ENCODE data around the gene UCP3.

Gene UCP3

DNA sequence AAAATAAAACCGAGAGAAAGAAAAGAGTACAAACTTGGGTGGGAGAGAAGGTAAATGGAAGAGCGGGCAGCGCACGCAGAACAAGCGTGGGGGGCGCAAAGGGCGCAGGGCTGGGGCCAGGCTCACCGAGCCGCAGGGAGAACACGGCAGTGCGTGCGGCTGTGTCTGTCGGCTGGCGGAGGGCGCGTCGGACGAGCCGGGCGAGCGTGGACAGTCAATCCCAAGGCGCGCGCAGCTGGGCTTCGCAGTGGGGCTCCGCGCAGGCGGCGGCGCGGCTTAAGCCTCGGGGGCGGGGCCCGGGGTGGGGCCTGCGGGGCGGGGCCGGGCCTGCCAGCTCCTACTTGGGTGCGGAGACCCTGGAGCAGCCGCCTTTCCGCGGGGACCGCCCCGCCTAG, 26.3 kb downstream of the UCP3 start, which contains the start of gene UCP2:
Gene UCP2 (minus strand): TSS at position 249 of the 395 bp plus-strand sequence. CDS start 4,465 bp downstream, outside the sequence.
- DNase-seq (ENCODE audit: low spot score), result no peak

DNA sequence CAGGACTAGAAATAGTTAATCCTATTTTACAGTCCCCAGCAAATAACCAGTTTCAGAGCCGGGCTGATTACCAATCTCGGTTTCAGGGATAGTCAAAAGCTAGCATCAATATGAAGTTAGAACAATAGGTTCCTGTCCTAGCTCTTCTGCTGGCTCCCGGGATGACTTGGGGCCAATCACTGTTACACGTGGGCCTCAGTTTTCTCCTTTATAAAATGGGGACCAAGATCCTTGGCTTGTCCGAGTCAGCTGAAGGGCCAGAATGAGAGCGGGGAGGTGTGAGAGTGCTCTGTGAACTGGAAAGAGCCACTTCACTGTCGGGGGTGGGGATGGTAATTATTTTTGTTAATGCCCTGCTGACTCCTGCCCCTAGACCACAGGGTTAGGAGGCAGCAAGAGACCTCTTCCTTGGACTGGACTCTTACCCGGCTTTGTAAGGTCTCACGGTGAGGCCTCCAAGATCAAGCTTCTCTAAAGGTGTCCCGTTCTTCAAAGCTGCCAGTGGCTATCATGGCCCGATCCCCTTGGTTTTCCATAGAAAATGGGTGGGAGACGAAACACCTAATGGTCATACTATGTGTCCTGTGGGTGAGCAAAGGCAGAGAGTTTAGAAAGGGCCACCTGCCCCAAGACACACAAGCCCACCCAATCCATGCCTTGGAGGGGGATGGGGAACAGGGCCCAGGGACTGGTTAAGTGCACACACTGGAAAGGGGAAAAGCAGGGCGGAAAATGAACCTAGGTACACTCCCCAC, 27.7 kb downstream of the UCP3 start:
- Histone ChIP-seq H3K4me3 (peak overlapping the region; percentile 79), H3K27ac (peak overlapping the region in 1 of 2 donors; percentile 92)
- DNase-seq (ENCODE audit: low spot score), result no peak
- no peak for TF ChIP-seq CTCF (IDR thresholded peaks at IDR 0.05)

More for the DNA sequence above, 26.3 kb downstream of the UCP3 start, which contains the start of gene UCP2:
- no peak for TF ChIP-seq CTCF (IDR thresholded peaks at IDR 0.05)
- H3K4me3 ChIP-seq, result peak within 1 kb of the TSS; percentile 79
- H3K27ac ChIP-seq, result peak within 1 kb of the TSS; percentile 86 to 92

DNA sequence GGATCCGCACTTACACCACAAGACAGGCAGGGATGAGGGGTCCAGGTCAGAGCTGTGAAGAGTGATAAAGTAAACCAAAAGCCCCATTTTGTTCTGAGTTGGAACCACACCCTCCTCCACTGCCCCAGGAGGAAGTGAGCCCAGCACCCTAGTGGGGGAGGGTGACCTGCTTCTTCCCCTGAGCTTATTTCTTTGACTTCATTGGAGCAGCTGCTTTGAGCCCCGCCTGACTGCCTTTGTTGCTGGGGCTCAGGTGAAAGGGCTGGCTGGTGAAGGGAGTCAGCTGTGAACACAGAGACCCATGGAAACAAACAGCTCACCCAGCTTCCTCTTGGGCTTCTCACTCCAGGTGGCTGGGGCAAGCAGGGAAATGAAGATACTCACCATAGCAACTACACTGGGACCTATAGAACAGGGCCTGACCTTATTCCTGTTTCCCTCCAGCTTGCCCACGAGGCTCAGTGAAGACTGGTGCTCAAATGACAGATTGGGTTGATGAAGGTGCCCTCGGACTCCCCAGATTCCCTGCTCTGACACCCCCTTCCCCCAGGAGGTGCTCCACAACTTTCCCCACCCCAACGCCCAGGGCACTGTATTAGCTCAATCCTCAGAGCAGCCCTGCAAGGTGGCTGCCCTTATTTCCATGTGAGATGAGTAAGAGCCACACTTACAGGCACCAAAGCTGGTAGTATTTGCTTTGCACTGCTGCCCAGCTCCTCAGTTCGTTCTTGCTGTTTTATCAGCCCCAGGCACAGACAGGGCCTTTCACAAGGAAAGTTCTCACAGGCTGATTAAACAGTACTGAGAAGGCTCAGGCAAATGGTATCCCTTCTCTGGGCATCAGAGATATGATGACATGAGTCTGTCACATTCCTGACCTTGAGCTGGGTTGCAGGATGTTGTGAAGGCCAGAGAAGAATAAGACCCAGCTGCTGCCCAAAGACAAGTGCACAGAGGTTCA, 28.6 kb downstream of the UCP3 start:
- peak overlapping the region; percentile 79 for H3K4me3 ChIP-seq
- DNase-seq (ENCODE audit: low spot score), result no peak

GRCh38 chr11:73978576-73979086, 30.3 kb downstream of the UCP3 start:
- Histone ChIP-seq H3K27ac (peak overlapping the region in 1 of 2 donors; percentile 16), H3K4me3 (no peak overlapping the region)
- TF ChIP-seq CTCF (IDR thresholded peaks at IDR 0.05), result no peak
- DNase-seq (ENCODE audit: low spot score), result no peak

More for the DNA sequence above, 28.6 kb downstream of the UCP3 start:
- TF ChIP-seq CTCF (IDR thresholded peaks at IDR 0.05), result no peak
- peak overlapping the region in 1 of 2 donors; percentile 92 for H3K27ac ChIP-seq

DNA sequence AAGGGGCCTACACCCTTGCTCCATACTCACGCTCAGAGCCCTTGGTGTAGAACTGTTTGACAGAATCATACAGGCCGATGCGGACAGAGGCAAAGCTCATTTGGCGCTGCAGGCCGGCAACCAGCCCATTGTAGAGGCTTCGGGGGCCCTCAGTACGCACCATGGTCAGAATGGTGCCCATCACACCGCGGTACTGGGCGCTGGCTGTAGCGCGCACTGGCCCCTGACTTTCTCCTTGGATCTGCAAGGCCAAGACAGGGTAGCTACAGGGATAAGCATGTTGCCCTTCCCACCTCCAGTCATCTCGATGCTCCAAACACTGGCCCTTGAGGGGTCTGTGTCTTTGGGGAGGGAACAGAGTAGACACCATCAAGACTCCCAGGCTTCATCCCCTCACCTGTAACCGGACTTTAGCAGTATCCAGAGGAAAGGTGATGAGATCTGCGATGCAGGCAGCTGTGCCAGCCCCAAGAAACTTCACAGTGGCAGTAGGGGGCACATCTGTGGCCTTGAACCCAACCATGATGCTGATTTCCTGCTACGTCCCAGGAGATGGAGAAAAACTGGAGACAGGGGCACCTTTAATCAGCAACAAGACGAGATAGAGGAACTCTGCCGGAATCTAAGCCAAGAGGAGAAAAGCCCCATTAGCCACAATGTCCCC, 30.9 kb downstream of the UCP3 start:
- no peak for DNase-seq (ENCODE audit: low spot score)
- TF ChIP-seq CTCF (IDR thresholded peaks at IDR 0.05), result no peak
- Histone ChIP-seq H3K27ac (no peak overlapping the region), H3K4me3 (no peak overlapping the region)

- Histone ChIP-seq H3K4me3 (no peak overlapping the region), H3K27ac (no peak overlapping the region)
- DNase-seq (ENCODE audit: low spot score), result no peak
- no peak for TF ChIP-seq CTCF (IDR thresholded peaks at IDR 0.05)
These were observed 32.3 kb downstream of the UCP3 start for GRCh38 chr11:73976451-73977151.
